Omental fat pad (tissue), 4 donors: ENCODE results near the gene BARHL2. TPM values are rescaled to one million over a fixed set of nuclear protein-coding genes. Genes with fewer than 3 reads are reported as not detected.
A peak's percentile ranks its signal among the peaks of the same experiment; 100 is the strongest.

Experiments used
- ATAC-seq: fragments of 150-250 bp; one replicate; pipeline ENCODE4 v1.9.1; 2016; ENCODE audit warnings: mild to moderate bottlenecking, moderate library complexity; ENCODE audit not compliant: low FRiP score
- DNase-seq: peaks from one replicate; pipeline ENCODE4 v3.0.0-alpha.2; 2019; ENCODE audit warnings: low spot score
- total RNA-seq, 4 donors: library from RNA; depleted of rRNA; stranded (reverse); fragments of >200 nt; gene quantifications; one replicate each; pipeline ENCODE4 v1.1.0, GENCODE V29; 2016
- TF ChIP-seq, protein P1 (sequence below), 3 donors: fragments of 450-650 bp; IDR thresholded peaks; one replicate each; pipeline ENCODE4 v1.5.1; 2016 to 2017; ENCODE audit warnings: antibody characterized with exemption in 3 of 3, mild to moderate bottlenecking in 3 of 3, moderate library complexity in 2 of 3

BARHL2 gene
- total RNA-seq, 4 donors from 2014 or later, result not detected

DNA sequence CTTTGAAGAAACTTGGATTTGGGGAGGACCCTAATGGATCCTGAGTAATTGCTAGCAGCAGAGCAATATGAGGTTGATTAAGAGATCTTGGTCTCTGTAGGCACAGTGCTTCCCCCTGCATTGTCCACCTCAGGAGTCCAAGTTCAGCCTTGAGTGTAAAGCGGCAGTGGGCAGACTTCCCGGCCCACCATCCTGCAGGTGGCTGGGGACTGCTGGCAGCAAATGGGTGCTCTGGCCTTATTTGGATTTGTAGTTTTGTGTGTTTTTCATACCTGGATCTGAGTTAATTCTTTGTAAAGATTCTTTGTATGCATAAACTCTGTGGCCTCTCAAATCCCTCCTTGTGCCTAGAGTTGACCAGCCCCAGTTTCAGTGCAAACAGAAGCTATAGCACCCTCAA lies 7.6 kb downstream of the BARHL2 start:
- TF ChIP-seq, protein P1, sequence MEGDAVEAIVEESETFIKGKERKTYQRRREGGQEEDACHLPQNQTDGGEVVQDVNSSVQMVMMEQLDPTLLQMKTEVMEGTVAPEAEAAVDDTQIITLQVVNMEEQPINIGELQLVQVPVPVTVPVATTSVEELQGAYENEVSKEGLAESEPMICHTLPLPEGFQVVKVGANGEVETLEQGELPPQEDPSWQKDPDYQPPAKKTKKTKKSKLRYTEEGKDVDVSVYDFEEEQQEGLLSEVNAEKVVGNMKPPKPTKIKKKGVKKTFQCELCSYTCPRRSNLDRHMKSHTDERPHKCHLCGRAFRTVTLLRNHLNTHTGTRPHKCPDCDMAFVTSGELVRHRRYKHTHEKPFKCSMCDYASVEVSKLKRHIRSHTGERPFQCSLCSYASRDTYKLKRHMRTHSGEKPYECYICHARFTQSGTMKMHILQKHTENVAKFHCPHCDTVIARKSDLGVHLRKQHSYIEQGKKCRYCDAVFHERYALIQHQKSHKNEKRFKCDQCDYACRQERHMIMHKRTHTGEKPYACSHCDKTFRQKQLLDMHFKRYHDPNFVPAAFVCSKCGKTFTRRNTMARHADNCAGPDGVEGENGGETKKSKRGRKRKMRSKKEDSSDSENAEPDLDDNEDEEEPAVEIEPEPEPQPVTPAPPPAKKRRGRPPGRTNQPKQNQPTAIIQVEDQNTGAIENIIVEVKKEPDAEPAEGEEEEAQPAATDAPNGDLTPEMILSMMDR (IDR thresholded peaks at IDR 0.05), result no peak
- no peak for ATAC-seq
- no peak for DNase-seq

DNA sequence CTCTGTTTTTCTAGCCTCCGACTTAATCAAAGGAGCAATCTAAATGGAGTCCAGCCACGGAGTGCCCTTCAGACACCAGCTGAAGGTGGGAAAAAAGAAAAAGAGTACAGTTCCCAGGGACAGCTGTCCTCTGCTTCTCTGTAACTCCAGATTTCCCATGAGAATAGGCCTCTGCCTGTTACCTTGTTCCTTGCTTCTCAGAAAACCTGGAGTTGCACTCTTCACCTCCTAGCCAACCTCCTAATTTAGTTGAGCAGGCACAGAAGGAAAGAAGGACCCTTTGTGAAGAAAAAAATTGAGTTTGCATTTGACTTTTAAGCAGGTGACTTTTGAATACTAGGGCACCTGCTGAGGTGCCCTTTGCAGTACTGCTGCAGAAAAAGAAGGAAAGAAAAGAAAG lies 8.3 kb downstream of the BARHL2 start:
- DNase-seq (no peak), ATAC-seq (no peak)
- TF ChIP-seq, protein P1 (IDR thresholded peaks at IDR 0.05), result no peak

DNA sequence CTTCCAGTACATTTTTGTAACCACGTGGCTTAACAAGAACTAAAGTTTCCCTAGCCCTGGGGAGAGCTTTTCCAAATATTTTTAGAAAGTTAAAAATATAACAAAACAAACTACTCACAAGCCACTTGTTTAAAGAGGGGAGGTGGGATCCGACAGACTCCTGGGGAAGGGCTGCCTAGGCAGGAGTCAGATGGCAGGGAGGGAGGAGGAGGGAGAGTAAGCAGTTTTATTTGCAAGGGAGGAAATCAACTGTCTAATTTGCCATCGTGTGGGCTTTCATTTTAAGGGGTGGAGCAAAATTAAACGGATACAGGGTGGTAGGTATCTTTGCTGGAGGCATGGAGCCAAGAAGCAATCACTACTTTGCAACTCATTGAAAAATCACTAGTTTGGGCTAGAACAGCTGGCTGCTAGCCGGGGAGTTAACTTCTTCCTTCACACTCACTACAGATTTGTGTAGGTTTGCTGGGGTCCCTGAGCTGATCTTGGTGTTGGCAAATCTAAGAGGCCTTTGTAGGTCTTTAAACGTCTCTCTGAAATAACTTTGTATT lies 8.8 kb downstream of the BARHL2 start:
- DNase-seq (no peak), ATAC-seq (no peak)
- TF ChIP-seq, protein P1 (IDR thresholded peaks at IDR 0.05), result no peak

DNA sequence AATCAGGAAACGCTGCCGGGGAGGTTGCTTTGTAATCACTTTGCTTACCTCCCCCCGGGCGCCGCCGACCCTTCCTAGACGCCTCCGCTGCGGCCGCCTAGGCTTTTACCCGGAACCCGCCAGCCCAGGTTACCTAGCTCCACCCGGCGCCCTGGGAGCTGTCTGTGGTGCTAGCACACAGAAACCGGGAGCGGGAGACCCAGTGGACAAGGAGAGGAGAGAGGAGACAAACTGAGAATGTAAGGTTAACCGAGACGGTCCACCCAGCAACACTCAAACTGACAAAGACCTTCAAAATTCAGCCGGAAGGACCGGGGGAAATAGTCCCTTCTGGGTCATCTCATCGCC lies 9.8 kb downstream of the BARHL2 start:
- DNase-seq (no peak), ATAC-seq (peak; percentile 69)
- TF ChIP-seq, protein P1 (IDR thresholded peaks at IDR 0.05), result no peak

DNA sequence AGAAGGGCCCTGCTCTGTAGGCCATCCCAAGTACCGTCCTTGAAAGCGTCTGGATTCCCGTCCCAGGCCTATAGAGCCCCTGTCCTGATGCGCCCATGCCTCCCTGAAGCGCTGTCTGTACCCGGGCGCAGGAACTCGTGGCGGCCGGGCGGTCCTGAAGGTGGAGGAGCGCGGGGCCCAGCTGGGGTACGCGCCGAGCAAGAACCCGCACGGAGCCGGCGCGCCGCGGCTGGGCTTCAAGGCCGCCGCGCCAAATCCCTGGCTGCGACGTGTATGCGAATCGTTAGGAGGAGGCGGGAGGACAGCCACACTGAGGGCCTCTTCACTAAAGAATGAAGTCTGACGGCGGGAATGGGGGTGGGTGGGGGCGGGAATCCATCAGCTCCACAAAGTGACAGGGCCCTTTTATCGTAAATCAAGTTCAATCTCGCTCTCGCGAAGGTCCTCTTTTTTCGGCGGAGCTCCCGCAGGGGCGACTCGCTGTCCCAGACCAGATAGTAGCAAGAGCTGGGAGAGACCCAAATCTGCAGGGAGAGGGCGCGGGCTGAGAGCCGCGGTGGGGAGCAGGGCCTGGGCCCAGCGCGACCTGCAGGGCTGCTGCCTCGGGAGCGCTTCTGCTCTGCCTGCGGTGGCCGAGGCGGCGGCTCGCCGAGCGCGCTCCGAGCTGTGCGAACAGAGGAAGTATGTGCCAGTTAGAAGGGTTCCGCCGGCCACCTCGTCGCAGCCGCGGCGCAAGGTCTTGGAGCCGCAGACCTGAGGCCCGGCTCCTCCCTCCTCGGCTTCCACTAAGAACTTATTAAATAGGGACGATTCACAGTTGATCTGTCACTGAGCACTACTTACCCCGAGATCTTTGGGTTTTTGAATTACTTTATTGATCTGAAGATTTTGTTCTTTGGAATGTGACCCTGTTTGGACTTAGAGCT lies 10.4 kb downstream of the BARHL2 start:
- DNase-seq (no peak), ATAC-seq (no peak)
- TF ChIP-seq, protein P1 (IDR thresholded peaks at IDR 0.05), result no peak

DNA sequence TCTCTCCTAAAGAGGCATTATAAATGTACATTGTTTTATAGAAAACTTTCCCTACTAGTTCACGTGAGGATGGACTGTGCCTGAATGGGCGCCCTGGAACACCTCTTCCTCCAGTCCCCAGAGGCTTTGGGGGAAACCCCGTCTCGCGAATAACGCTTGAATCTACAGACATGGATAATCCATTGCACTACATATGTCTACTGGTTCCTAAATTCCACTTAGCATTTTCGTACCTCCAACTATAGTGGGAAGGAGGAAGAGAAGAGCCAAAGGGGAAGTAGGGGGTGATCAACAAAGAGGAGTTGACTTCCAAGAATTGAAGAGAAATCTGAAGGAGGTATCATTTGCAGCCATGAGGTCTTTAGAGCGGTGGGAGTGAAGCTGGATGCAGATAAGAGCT lies 11.1 kb downstream of the BARHL2 start:
- TF ChIP-seq, protein P1 (IDR thresholded peaks at IDR 0.05), result no peak
- ATAC-seq (no peak), DNase-seq (no peak)

DNA sequence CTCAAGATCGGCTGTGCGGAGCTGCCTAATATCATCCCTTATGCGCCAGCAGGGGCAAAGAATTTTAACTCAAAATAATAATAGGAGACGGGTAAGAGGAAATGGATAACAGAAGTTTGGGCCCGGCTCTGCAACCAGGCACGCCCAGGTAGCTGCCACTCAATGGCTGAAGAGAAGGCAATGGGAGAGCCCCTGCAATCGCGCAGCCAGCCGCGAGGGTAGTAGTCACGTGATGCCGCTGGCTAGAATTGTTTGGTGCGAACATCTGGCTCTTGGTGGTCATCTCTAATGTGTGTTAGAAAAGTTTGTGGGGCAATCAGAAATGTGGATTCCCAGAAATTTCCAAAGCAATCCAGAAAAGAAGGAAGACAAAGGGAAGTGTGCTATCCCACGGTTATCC lies 12.3 kb downstream of the BARHL2 start:
- TF ChIP-seq, protein P1 (IDR thresholded peaks at IDR 0.05), result no peak
- no peak for DNase-seq
- no peak for ATAC-seq
